HEK293 (cell line): ENCODE data around the gene PGP.
A peak's percentile ranks its signal among the peaks of the same experiment; 100 is the strongest.

Experiments used
- GLIS2 ChIP-seq: fragments of 450-650 bp; formaldehyde crosslinking; IDR thresholded peaks from 2 replicates; pipeline ENCODE4 v1.5.1; 2016; ENCODE audit warnings: missing biosample characterization, missing genetic modification characterization
- RBAK ChIP-seq: fragments of 450-650 bp; formaldehyde crosslinking; IDR thresholded peaks from 2 replicates; pipeline ENCODE4 v1.5.1; 2016; ENCODE audit warnings: missing biosample characterization, missing genetic modification characterization
- ZNF175 ChIP-seq: fragments of 450-650 bp; formaldehyde crosslinking; IDR thresholded peaks from 2 replicates; pipeline ENCODE4 v1.5.1; 2016; ENCODE audit warnings: missing biosample characterization, missing genetic modification characterization
- ZNF423 ChIP-seq: fragments of 450-650 bp; formaldehyde crosslinking; IDR thresholded peaks from 2 replicates; pipeline ENCODE4 v1.5.1; 2016; ENCODE audit warnings: missing biosample characterization, missing genetic modification characterization
- ZNF747 ChIP-seq: fragments of 450-650 bp; formaldehyde crosslinking; IDR thresholded peaks from 2 replicates; pipeline ENCODE4 v1.5.1; 2016; ENCODE audit warnings: missing biosample characterization, missing genetic modification characterization
- TF ChIP-seq, protein P1 (sequence below): fragments of 450-650 bp; formaldehyde crosslinking; optimal IDR thresholded peaks from 2 replicates; pipeline ENCODE3; 2016; ENCODE audit warnings: missing biosample characterization, mild to moderate bottlenecking, missing genetic modification characterization
- TF ChIP-seq, protein P2 (sequence below): fragments of 450-650 bp; formaldehyde crosslinking; IDR thresholded peaks from 2 replicates; pipeline ENCODE4 v1.5.1; 2016; ENCODE audit warnings: missing biosample characterization, missing genetic modification characterization
- TF ChIP-seq, protein P3 (sequence below): fragments of 450-650 bp; formaldehyde crosslinking; IDR thresholded peaks from 2 replicates; pipeline ENCODE4 v1.5.1; 2016; ENCODE audit warnings: missing biosample characterization, missing genetic modification characterization
- TF ChIP-seq, protein P4 (sequence below): sonication (generic); formaldehyde crosslinking; IDR thresholded peaks from 2 replicates; pipeline ENCODE4 v1.8.1; 2022; ENCODE audit warnings: mild to moderate bottlenecking, moderate library complexity, missing genetic modification reagents

DNA sequence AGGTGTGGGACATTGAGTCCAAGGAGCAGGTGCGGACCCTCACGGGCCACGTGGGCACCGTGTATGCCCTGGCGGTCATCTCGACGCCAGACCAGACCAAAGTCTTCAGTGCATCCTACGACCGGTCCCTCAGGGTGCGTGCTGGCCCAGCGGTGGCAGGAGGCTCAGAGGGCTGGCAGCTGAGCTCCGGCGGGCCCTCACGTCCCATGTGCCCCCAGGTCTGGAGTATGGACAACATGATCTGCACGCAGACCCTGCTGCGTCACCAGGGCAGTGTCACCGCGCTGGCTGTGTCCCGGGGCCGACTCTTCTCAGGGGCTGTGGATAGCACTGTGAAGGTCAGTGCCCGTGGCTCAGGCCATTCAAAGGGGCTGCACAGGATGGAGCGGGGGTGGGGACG is 38.6 kb downstream of the PGP start:
- TF ChIP-seq, protein P1, sequence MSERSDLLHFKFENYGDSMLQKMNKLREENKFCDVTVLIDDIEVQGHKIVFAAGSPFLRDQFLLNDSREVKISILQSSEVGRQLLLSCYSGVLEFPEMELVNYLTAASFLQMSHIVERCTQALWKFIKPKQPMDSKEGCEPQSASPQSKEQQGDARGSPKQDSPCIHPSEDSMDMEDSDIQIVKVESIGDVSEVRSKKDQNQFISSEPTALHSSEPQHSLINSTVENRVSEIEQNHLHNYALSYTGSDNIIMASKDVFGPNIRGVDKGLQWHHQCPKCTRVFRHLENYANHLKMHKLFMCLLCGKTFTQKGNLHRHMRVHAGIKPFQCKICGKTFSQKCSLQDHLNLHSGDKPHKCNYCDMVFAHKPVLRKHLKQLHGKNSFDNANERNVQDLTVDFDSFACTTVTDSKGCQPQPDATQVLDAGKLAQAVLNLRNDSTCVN (tag by site-specific recombination) = no peak
- TF ChIP-seq, protein P2, sequence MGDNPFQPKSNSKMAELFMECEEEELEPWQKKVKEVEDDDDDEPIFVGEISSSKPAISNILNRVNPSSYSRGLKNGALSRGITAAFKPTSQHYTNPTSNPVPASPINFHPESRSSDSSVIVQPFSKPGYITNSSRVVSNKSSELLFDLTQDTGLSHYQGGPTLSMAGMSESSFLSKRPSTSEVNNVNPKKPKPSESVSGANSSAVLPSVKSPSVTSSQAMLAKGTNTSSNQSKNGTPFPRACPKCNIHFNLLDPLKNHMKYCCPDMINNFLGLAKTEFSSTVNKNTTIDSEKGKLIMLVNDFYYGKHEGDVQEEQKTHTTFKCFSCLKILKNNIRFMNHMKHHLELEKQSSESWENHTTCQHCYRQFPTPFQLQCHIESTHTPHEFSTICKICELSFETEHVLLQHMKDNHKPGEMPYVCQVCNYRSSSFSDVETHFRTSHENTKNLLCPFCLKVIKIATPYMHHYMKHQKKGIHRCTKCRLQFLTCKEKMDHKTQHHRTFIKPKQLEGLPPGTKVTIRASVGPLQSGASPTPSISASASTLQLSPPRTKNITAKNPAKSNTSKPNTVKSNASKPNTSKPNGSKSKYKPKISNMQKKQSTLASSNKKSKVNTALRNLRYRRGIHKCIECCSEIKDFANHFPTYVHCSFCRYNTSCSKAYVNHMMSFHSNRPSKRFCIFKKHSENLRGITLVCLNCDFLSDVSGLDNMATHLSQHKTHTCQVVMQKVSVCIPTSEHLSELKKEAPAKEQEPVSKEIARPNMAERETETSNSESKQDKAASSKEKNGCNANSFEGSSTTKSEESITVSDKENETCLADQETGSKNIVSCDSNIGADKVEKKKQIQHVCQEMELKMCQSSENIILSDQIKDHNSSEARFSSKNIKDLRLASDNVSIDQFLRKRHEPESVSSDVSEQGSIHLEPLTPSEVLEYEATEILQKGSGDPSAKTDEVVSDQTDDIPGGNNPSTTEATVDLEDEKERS (tag by site-specific recombination) = no peak
- TF ChIP-seq ZNF423 (tag by site-specific recombination) (no peak), ZNF747 (tag by site-specific recombination) (no peak), RBAK (tag by site-specific recombination) (no peak), ZNF175 (tag by site-specific recombination) (no peak), GLIS2 (no peak)
- TF ChIP-seq, protein P3, sequence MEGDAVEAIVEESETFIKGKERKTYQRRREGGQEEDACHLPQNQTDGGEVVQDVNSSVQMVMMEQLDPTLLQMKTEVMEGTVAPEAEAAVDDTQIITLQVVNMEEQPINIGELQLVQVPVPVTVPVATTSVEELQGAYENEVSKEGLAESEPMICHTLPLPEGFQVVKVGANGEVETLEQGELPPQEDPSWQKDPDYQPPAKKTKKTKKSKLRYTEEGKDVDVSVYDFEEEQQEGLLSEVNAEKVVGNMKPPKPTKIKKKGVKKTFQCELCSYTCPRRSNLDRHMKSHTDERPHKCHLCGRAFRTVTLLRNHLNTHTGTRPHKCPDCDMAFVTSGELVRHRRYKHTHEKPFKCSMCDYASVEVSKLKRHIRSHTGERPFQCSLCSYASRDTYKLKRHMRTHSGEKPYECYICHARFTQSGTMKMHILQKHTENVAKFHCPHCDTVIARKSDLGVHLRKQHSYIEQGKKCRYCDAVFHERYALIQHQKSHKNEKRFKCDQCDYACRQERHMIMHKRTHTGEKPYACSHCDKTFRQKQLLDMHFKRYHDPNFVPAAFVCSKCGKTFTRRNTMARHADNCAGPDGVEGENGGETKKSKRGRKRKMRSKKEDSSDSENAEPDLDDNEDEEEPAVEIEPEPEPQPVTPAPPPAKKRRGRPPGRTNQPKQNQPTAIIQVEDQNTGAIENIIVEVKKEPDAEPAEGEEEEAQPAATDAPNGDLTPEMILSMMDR (tag by site-specific recombination) = no peak
- TF ChIP-seq, protein P4, sequence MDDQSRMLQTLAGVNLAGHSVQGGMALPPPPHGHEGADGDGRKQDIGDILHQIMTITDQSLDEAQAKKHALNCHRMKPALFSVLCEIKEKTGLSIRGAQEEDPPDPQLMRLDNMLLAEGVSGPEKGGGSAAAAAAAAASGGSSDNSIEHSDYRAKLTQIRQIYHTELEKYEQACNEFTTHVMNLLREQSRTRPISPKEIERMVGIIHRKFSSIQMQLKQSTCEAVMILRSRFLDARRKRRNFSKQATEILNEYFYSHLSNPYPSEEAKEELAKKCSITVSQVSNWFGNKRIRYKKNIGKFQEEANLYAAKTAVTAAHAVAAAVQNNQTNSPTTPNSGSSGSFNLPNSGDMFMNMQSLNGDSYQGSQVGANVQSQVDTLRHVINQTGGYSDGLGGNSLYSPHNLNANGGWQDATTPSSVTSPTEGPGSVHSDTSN (CRISPR knock-in tag) = 0 out of 2 replicates have a peak, but pooled peaks have one; percentile 10
